Measurements from ENCODE around the gene SYT4. TPM values are rescaled to one million over a fixed set of nuclear protein-coding genes. Genes with fewer than 3 reads are reported as not detected.

SYT4 gene
- total and polyA plus RNA-seq, 2 experiments from 2014 or later: 1.3 to 1.7 TPM

DNA sequence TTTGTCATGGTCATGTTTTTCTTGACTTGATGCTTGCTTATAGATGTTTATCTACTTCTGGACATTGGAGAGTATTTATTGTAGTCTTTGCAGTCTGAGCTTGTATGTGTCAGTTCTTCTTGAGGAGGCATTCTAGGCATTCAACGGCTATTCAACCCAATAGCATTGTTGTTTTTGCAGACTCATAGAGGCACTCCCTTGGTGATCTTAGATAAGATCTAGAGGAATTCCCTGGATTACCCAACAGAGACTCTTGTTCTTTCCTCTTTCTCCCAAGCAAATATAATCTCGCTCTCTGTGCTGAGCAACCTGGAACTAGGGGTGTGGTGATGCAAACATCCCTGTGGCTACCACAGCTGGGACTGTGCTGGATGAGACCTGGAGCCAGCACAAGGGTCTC, 40.4 kb downstream of the SYT4 start:
- Histone ChIP-seq H4K20me1 (ENCODE audit: insufficient read depth, poor library complexity, severe bottlenecking) (no peaks in the 10 kb centered on the region), H3K4me3 (no peak overlapping the region), H3K9me2 (replicated peaks; ENCODE audit: insufficient read depth) (no peaks in the 10 kb centered on the region), H3K4me1 (ENCODE audit: insufficient read depth) (no peaks in the 10 kb centered on the region), H3K4me2 (no peak overlapping the region), H3K36me3 (replicated peaks; ENCODE audit: insufficient read depth, low read depth) (no peaks in the 10 kb centered on the region), H3K27me3 (no peaks in the 10 kb centered on the region), H3K27ac (no peak overlapping the region), H3K9me3 (ENCODE audit: low read depth) (no peaks in the 10 kb centered on the region), H3K79me2 (no peaks in the 10 kb centered on the region), H2AFZ (no peak overlapping the region)
- 52% methylated on average over 2 of the region's 2 CpGs for WGBS (ENCODE audit: low lambda C conversion rate, missing lambda C conversion rate)
- no peak for DNase-seq (ENCODE audit: low spot score)
- TF ChIP-seq, protein P1, sequence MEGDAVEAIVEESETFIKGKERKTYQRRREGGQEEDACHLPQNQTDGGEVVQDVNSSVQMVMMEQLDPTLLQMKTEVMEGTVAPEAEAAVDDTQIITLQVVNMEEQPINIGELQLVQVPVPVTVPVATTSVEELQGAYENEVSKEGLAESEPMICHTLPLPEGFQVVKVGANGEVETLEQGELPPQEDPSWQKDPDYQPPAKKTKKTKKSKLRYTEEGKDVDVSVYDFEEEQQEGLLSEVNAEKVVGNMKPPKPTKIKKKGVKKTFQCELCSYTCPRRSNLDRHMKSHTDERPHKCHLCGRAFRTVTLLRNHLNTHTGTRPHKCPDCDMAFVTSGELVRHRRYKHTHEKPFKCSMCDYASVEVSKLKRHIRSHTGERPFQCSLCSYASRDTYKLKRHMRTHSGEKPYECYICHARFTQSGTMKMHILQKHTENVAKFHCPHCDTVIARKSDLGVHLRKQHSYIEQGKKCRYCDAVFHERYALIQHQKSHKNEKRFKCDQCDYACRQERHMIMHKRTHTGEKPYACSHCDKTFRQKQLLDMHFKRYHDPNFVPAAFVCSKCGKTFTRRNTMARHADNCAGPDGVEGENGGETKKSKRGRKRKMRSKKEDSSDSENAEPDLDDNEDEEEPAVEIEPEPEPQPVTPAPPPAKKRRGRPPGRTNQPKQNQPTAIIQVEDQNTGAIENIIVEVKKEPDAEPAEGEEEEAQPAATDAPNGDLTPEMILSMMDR (IDR thresholded peaks at IDR 0.05; ENCODE audit: poor library complexity): no peak
- no peak for TF ChIP-seq EZH2 (IDR thresholded peaks at IDR 0.05; ENCODE audit: borderline replicate concordance)
- no peak for TF ChIP-seq EZH2phosphoT487 (IDR thresholded peaks at IDR 0.05; ENCODE audit: low read depth, severe bottlenecking, unreplicated experiment)

DNA sequence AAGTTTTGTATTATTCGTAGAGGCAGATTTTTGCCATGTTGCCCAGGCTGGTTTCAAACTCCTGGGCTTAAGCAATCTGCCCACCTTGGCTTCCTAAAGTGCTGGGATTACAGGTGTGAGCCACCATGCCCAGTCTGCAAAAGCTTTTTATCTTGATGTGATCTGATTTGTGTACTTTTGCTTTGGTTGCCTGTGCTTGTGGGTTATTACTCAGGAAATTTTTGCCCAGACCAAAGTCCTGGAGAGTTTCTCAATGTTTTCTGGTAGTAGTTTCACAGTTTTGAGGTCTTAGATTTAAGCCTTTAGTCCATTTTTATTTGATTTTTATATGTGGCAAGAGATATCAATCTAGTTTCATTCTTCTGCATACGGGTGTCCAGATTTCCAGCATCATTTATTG, 42.4 kb downstream of the SYT4 start:
- Histone ChIP-seq H3K4me3 (no peak overlapping the region), H3K9me3 (ENCODE audit: low read depth) (no peaks in the 10 kb centered on the region), H3K9me2 (replicated peaks; ENCODE audit: insufficient read depth) (no peaks in the 10 kb centered on the region), H3K36me3 (replicated peaks; ENCODE audit: insufficient read depth, low read depth) (no peaks in the 10 kb centered on the region), H4K20me1 (ENCODE audit: insufficient read depth, poor library complexity, severe bottlenecking) (no peaks in the 10 kb centered on the region), H3K4me2 (no peak overlapping the region), H3K79me2 (no peaks in the 10 kb centered on the region), H3K27me3 (no peaks in the 10 kb centered on the region), H2AFZ (no peak overlapping the region), H3K27ac (no peak overlapping the region), H3K4me1 (ENCODE audit: insufficient read depth) (no peaks in the 10 kb centered on the region)
- WGBS (ENCODE audit: low lambda C conversion rate, missing lambda C conversion rate): 80% methylated on average over 2 of the region's 2 CpGs
- TF ChIP-seq EZH2phosphoT487 (IDR thresholded peaks at IDR 0.05; ENCODE audit: low read depth, severe bottlenecking, unreplicated experiment) (no peak), EZH2 (IDR thresholded peaks at IDR 0.05; ENCODE audit: borderline replicate concordance) (no peak)
- TF ChIP-seq, protein P1 (IDR thresholded peaks at IDR 0.05; ENCODE audit: poor library complexity): no peak
- DNase-seq (ENCODE audit: low spot score): no peak

DNA sequence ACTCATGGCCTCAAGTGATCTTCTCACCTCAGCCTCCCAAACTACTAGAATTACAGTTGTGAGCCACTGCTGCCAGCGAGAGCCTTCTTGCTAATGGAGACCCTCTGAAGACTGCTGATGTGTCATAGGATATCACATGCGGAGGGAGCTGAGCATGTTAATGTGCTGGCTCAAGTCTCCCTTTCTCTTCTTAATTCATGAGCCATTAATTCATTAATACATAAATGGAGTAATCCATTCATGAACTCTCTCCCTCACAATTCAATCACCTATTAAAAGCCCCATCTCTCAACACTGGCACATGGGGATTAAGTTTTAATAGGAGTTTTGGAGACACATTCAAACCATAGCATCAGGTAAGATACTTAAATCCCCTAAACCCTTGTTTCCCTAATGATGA, 54.8 kb downstream of the SYT4 start:
- TF ChIP-seq, protein P1 (IDR thresholded peaks at IDR 0.05; ENCODE audit: poor library complexity): no peak
- TF ChIP-seq EZH2 (IDR thresholded peaks at IDR 0.05; ENCODE audit: borderline replicate concordance): no peak
- no peak for TF ChIP-seq EZH2phosphoT487 (IDR thresholded peaks at IDR 0.05; ENCODE audit: low read depth, severe bottlenecking, unreplicated experiment)

DNA sequence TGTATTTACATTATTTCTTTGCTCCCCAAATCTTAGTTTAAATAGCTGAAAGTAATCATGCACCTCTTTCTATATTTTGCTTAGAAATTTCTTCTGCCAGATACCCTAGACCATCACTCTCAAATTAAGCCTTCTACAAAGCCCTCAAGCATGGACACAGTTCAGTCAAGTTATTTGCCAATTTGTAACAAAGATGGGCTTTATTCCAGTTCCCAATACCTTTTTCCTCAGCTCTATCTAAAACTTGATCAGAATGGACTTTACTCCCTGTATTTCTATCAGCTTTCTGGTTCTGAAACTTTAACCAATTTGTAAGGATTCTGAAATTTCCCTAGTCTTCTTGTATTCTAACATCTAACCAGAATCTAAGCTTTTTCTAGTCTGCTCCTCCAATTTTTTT, 56.6 kb downstream of the SYT4 start:
- H3K4me1 ChIP-seq (ENCODE audit: insufficient read depth): no peaks in the 10 kb centered on the region
- no peak overlapping the region for H3K4me2 ChIP-seq
- TF ChIP-seq, protein P1 (IDR thresholded peaks at IDR 0.05; ENCODE audit: poor library complexity): no peak
- TF ChIP-seq EZH2 (IDR thresholded peaks at IDR 0.05; ENCODE audit: borderline replicate concordance) (no peak), EZH2phosphoT487 (IDR thresholded peaks at IDR 0.05; ENCODE audit: low read depth, severe bottlenecking, unreplicated experiment) (no peak)
- H3K9me2 ChIP-seq (replicated peaks; ENCODE audit: insufficient read depth): no peaks in the 10 kb centered on the region
- H4K20me1 ChIP-seq (ENCODE audit: insufficient read depth, poor library complexity, severe bottlenecking): no peaks in the 10 kb centered on the region
- no peaks in the 10 kb centered on the region for H3K36me3 ChIP-seq (replicated peaks; ENCODE audit: insufficient read depth, low read depth)
- H3K79me2 ChIP-seq: no peaks in the 10 kb centered on the region
- no peaks in the 10 kb centered on the region for H3K27me3 ChIP-seq
- DNase-seq (ENCODE audit: low spot score): no peak
- no peak overlapping the region for H3K4me3 ChIP-seq
- H3K27ac ChIP-seq: no peak overlapping the region
- no peak overlapping the region for H2AFZ ChIP-seq
- H3K9me3 ChIP-seq (ENCODE audit: low read depth): no peaks in the 10 kb centered on the region

More for the DNA sequence above, 54.8 kb downstream of the SYT4 start:
- Histone ChIP-seq H3K9me2 (replicated peaks; ENCODE audit: insufficient read depth) (no peaks in the 10 kb centered on the region), H3K27ac (no peak overlapping the region), H3K36me3 (replicated peaks; ENCODE audit: insufficient read depth, low read depth) (no peaks in the 10 kb centered on the region), H4K20me1 (ENCODE audit: insufficient read depth, poor library complexity, severe bottlenecking) (no peaks in the 10 kb centered on the region), H3K4me3 (no peak overlapping the region), H3K79me2 (no peaks in the 10 kb centered on the region), H3K4me1 (ENCODE audit: insufficient read depth) (no peaks in the 10 kb centered on the region), H3K27me3 (no peaks in the 10 kb centered on the region), H2AFZ (no peak overlapping the region), H3K9me3 (ENCODE audit: low read depth) (no peaks in the 10 kb centered on the region), H3K4me2 (no peak overlapping the region)
- 91% methylated on average over 2 of the region's 2 CpGs for WGBS (ENCODE audit: low lambda C conversion rate, missing lambda C conversion rate)
- no peak for DNase-seq (ENCODE audit: low spot score)
